Activated T-helper 1 cell treated with anti-CD3 and anti-CD28 coated beads, Interleukin-12 subunit alpha, Interleukin-12 subunit beta, Interleukin-2, Interleukin-4 antibody, amounts not matched to agents 30 ng/mL and 10 ng/mL and 1 ng/mL, durations not matched to agents 14 hours and 24 hours and 36 hours (primary cell): ENCODE results near the gene GLRA3. TPM values are rescaled to one million over a fixed set of nuclear protein-coding genes. Genes with fewer than 3 reads are reported as not detected.

Experiments
- DNase-seq: peaks from one replicate; pipeline ENCODE4 v3.0.0; 2021; ENCODE audit warnings: low spot score
- H3K27ac Mint-ChIP-seq: one replicate; pipeline ENCODE4 v1.8.0; 2021; ENCODE audit warnings: mild to moderate bottlenecking, mixed read lengths
- H3K27me3 Mint-ChIP-seq: one replicate; pipeline ENCODE4 v1.8.0; 2022; ENCODE audit warnings: mild to moderate bottlenecking, moderate library complexity, mixed read lengths; ENCODE audit not compliant: insufficient read depth
- H3K36me3 Mint-ChIP-seq: one replicate; pipeline ENCODE4 v1.8.0; 2021; ENCODE audit warnings: low read depth, mixed read lengths
- H3K4me1 Mint-ChIP-seq: one replicate; pipeline ENCODE4 v1.8.0; 2021; ENCODE audit warnings: low read depth, mixed read lengths
- H3K4me3 Mint-ChIP-seq: one replicate; pipeline ENCODE4 v1.8.0; 2021; ENCODE audit warnings: mild to moderate bottlenecking, moderate library complexity, mixed read lengths
- H3K9me3 Mint-ChIP-seq: one replicate; pipeline ENCODE4 v1.8.0; 2021; ENCODE audit warnings: mixed read lengths
- intact Hi-C: fragments of 100-400 bp; cut with micrococcal nuclease; formaldehyde crosslinking; loops from one replicate; pipeline ENCODE4 v1.15.1; 2024
- total RNA-seq: library from RNA; stranded (reverse); gene quantifications from 2 replicates; pipeline ENCODE4 v1.2.3, GENCODE V29; 2022

GLRA3 gene
- total RNA-seq, 1 donor from 2014 or later = not detected

GRCh38 chr4:174734181-174734580 lies 94.9 kb downstream of the GLRA3 start:
- Mint-ChIP-seq H3K36me3 (no peaks in the 10 kb centered on the region), H3K4me3 (no peak overlapping the region), H3K27ac (no peak overlapping the region), H3K27me3 (no peaks in the 10 kb centered on the region), H3K4me1 (no peaks in the 10 kb centered on the region), H3K9me3 (no peaks in the 10 kb centered on the region)
- intact Hi-C loops = no loop called here
- DNase-seq = no peak

- no peak overlapping the region for H3K4me3 Mint-ChIP-seq
- intact Hi-C loops = no loop called here
These were observed 111.2 kb downstream of the GLRA3 start for GRCh38 chr4:174717828-174718227.

GRCh38 chr4:174716986-174717770 lies 111.9 kb downstream of the GLRA3 start:
- peaks cover 4% of the 10 kb centered on the region for H3K27me3 Mint-ChIP-seq
- H3K9me3 Mint-ChIP-seq = no peaks in the 10 kb centered on the region
- no peaks in the 10 kb centered on the region for H3K4me1 Mint-ChIP-seq
- no peak overlapping the region for H3K4me3 Mint-ChIP-seq
- H3K27ac Mint-ChIP-seq = no peak overlapping the region
- intact Hi-C loops = no loop called here
- DNase-seq = no peak
- no peaks in the 10 kb centered on the region for H3K36me3 Mint-ChIP-seq

More at GRCh38 chr4:174717828-174718227, 111.2 kb downstream of the GLRA3 start:
- Mint-ChIP-seq H3K27me3 (peaks cover 2% of the 10 kb centered on the region), H3K27ac (no peak overlapping the region), H3K36me3 (no peaks in the 10 kb centered on the region), H3K4me1 (no peaks in the 10 kb centered on the region), H3K9me3 (no peaks in the 10 kb centered on the region)
- no peak for DNase-seq

GRCh38 chr4:174714393-174715211 lies 114.4 kb downstream of the GLRA3 start:
- no peak overlapping the region for H3K4me3 Mint-ChIP-seq
- DNase-seq = no peak
- intact Hi-C loops = loop anchor here (1.0 to 5.0 kb wide), 4 partner anchors 82 to 432 kb away; partner anchors contain the start of genes CEP44 and FBXO8
- no peaks in the 10 kb centered on the region for H3K36me3 Mint-ChIP-seq
- H3K9me3 Mint-ChIP-seq = no peaks in the 10 kb centered on the region
- H3K27ac Mint-ChIP-seq = no peak overlapping the region
- peaks cover 8% of the 10 kb centered on the region for H3K27me3 Mint-ChIP-seq
- H3K4me1 Mint-ChIP-seq = no peaks in the 10 kb centered on the region

GRCh38 chr4:174713821-174714220 lies 115.2 kb downstream of the GLRA3 start:
- H3K4me3 Mint-ChIP-seq = no peak overlapping the region
- peaks cover 8% of the 10 kb centered on the region for H3K27me3 Mint-ChIP-seq
- H3K9me3 Mint-ChIP-seq = no peaks in the 10 kb centered on the region
- H3K27ac Mint-ChIP-seq = no peak overlapping the region
- no peak for DNase-seq
- H3K4me1 Mint-ChIP-seq = no peaks in the 10 kb centered on the region
- H3K36me3 Mint-ChIP-seq = no peaks in the 10 kb centered on the region
- intact Hi-C loops = loop anchor here (1.0 to 5.0 kb wide), 4 partner anchors 81 to 432 kb away; partner anchors contain the start of genes CEP44 and FBXO8

- H3K36me3 Mint-ChIP-seq = no peaks in the 10 kb centered on the region
- no peak overlapping the region for H3K27ac Mint-ChIP-seq
- intact Hi-C loops = loop anchor here (5.0 kb wide), 1 partner anchor 431 kb away; the partner anchor contains the start of genes CEP44 and FBXO8
- no peaks in the 10 kb centered on the region for H3K4me1 Mint-ChIP-seq
- H3K9me3 Mint-ChIP-seq = no peaks in the 10 kb centered on the region
- H3K27me3 Mint-ChIP-seq = peaks cover 8% of the 10 kb centered on the region
- DNase-seq = no peak
- H3K4me3 Mint-ChIP-seq = no peak overlapping the region
These were observed 115.9 kb downstream of the GLRA3 start for GRCh38 chr4:174713181-174713580.

GRCh38 chr4:174709526-174709925 lies 119.5 kb downstream of the GLRA3 start:
- no peak overlapping the region for H3K4me3 Mint-ChIP-seq
- intact Hi-C loops = no loop called here
- H3K36me3 Mint-ChIP-seq = no peaks in the 10 kb centered on the region
- no peaks in the 10 kb centered on the region for H3K9me3 Mint-ChIP-seq
- H3K27ac Mint-ChIP-seq = no peak overlapping the region
- no peaks in the 10 kb centered on the region for H3K4me1 Mint-ChIP-seq
- DNase-seq = no peak
- H3K27me3 Mint-ChIP-seq = peaks cover 8% of the 10 kb centered on the region

- DNase-seq = no peak
- intact Hi-C loops = no loop called here
- no peak overlapping the region for H3K27ac Mint-ChIP-seq
- H3K4me1 Mint-ChIP-seq = no peaks in the 10 kb centered on the region
- no peak overlapping the region for H3K4me3 Mint-ChIP-seq
- H3K27me3 Mint-ChIP-seq = peaks cover 5% of the 10 kb centered on the region
- H3K36me3 Mint-ChIP-seq = no peaks in the 10 kb centered on the region
- no peaks in the 10 kb centered on the region for H3K9me3 Mint-ChIP-seq
These were observed 120.7 kb downstream of the GLRA3 start for GRCh38 chr4:174708381-174708780.

- Mint-ChIP-seq H3K27ac (no peak overlapping the region), H3K4me1 (no peaks in the 10 kb centered on the region), H3K4me3 (no peak overlapping the region), H3K27me3 (peaks cover 5% of the 10 kb centered on the region), H3K36me3 (no peaks in the 10 kb centered on the region), H3K9me3 (no peaks in the 10 kb centered on the region)
- intact Hi-C loops = no loop called here
- DNase-seq = no peak
These were observed 121.1 kb downstream of the GLRA3 start for GRCh38 chr4:174707902-174708301.

GRCh38 chr4:174707051-174707676 lies 121.9 kb downstream of the GLRA3 start:
- no peaks in the 10 kb centered on the region for H3K36me3 Mint-ChIP-seq
- peaks cover 3% of the 10 kb centered on the region for H3K27me3 Mint-ChIP-seq
- H3K27ac Mint-ChIP-seq = no peak overlapping the region
- H3K9me3 Mint-ChIP-seq = no peaks in the 10 kb centered on the region
- H3K4me3 Mint-ChIP-seq = no peak overlapping the region
- DNase-seq = no peak
- intact Hi-C loops = no loop called here
- H3K4me1 Mint-ChIP-seq = no peaks in the 10 kb centered on the region

GRCh38 chr4:174702979-174703478 lies 126.0 kb downstream of the GLRA3 start:
- Mint-ChIP-seq H3K4me3 (no peak overlapping the region), H3K27me3 (peaks cover 3% of the 10 kb centered on the region), H3K36me3 (no peaks in the 10 kb centered on the region), H3K27ac (no peak overlapping the region), H3K9me3 (no peaks in the 10 kb centered on the region), H3K4me1 (no peaks in the 10 kb centered on the region)
- DNase-seq = no peak
- intact Hi-C loops = loop anchor here (5.0 kb wide), 1 partner anchor 734 kb away; no protein-coding TSS in a partner anchor

- H3K36me3 Mint-ChIP-seq = no peaks in the 10 kb centered on the region
- no peak for DNase-seq
- no peak overlapping the region for H3K4me3 Mint-ChIP-seq
- no peaks in the 10 kb centered on the region for H3K4me1 Mint-ChIP-seq
- peaks cover 3% of the 10 kb centered on the region for H3K27me3 Mint-ChIP-seq
- intact Hi-C loops = loop anchor here (5.0 kb wide), 1 partner anchor 738 kb away; no protein-coding TSS in a partner anchor
- no peaks in the 10 kb centered on the region for H3K9me3 Mint-ChIP-seq
- no peak overlapping the region for H3K27ac Mint-ChIP-seq
These were observed 129.4 kb downstream of the GLRA3 start for GRCh38 chr4:174699654-174700053.
